Measurements from ENCODE around the gene ATXN7. TPM values are rescaled to one million over a fixed set of nuclear protein-coding genes. Genes with fewer than 3 reads are reported as not detected.

ATXN7 gene
- total and polyA plus RNA-seq, 2 of the 13 experiments (the other 11 are each of a cell fraction or from before 2014, with no cell fraction given), result 13.8 to 20.0 TPM

- Histone ChIP-seq H3K4me3 (replicated peaks in 1 of 3; ENCODE audit: insufficient read depth in 1 of 3, low read depth in 2 of 3, low read length in 3 of 3) (no peak overlapping the region), H3K9ac (ENCODE audit: insufficient read depth, low read depth, low read length) (no peak overlapping the region), H3K27ac (ENCODE audit: extremely low read length, insufficient read depth, low read length) (no peak overlapping the region), H3K9me3 (ENCODE audit: low read length) (no peaks in the 10 kb centered on the region), H3K4me1 (ENCODE audit: insufficient read depth, low read length) (peaks cover 35% of the 10 kb centered on the region), H3K36me3 (replicated peaks in 1 of 2; ENCODE audit: control insufficient read depth in 1 of 2, insufficient read depth in 2 of 2, low read length in 2 of 2) (peaks cover 1 to 2% of the 10 kb centered on the region in 2 experiments; a peak in 1 of 5 replicates), H4K20me1 (ENCODE audit: insufficient read depth, low read length) (no peaks in the 10 kb centered on the region), H3K4me2 (ENCODE audit: low read depth, low read length) (no peak overlapping the region), H3K79me2 (ENCODE audit: insufficient read depth, low read length) (peaks cover 20% of the 10 kb centered on the region), H2AFZ (ENCODE audit: low read length) (no peak overlapping the region), H3K27me3 (ENCODE audit: control insufficient read depth in 1 of 2, insufficient read depth in 2 of 2, low read length in 2 of 2) (no peaks in the 10 kb centered on the region)
- intact Hi-C loops (cut with micrococcal nuclease; ENCODE audit: unreplicated experiment), result loop anchor here (2.0 to 5.0 kb wide), 2 partner anchors 45 to 52 kb away; no protein-coding TSS in a partner anchor
- POLR2A ChIA-PET, result no interaction called here
- in situ Hi-C loops (cut with HindIII; ENCODE audit: extremely low pct_ligation_motif_present, low pct_unique_long_range_greater_than_20kb), result loop anchor here (5.0 to 10.0 kb wide), 2 partner anchors 45 to 82 kb away; partner anchors contain the start of genes ATXN7 and THOC7
- FAIRE-seq (no peak), ATAC-seq (no peak), DNase-seq (ENCODE audit: low spot score) (no peak)
- no peak for TF ChIP-seq ZBTB7B (CRISPR knock-in tag; IDR thresholded peaks at IDR 0.05)
- TF ChIP-seq BRF2 (CRISPR knock-in tag; IDR thresholded peaks at IDR 0.05), result no peak
- TF ChIP-seq NR3C1 (CRISPR knock-in tag; IDR thresholded peaks at IDR 0.05), result no peak
- TF ChIP-seq HHEX (CRISPR knock-in tag; IDR thresholded peaks at IDR 0.05), result no peak
- no peak for TF ChIP-seq ZNF235 (CRISPR knock-in tag; IDR thresholded peaks at IDR 0.05; ENCODE audit: borderline replicate concordance)
- CTCF ChIA-PET (ENCODE audit: low intra/inter-chr PET ratio, low total read pairs), result no interaction called here
- BruUV-seq (replicated peaks), result no TSS peak
- WGBS (ENCODE audit: low lambda C conversion rate), result 95% methylated on average over 4 of the region's 4 CpGs
Observed at GRCh38 chr3:63910001-63910400, 46.3 kb downstream of the ATXN7 start.

GRCh38 chr3:63910891-63911290 lies 47.2 kb downstream of the ATXN7 start:
- H4K20me1 ChIP-seq (ENCODE audit: insufficient read depth, low read length), result no peaks in the 10 kb centered on the region
- WGBS (ENCODE audit: low lambda C conversion rate), result 63% methylated on average over 1 of the region's 1 CpG
- peak overlapping the region; percentile 98 for H3K27ac ChIP-seq (ENCODE audit: extremely low read length, insufficient read depth, low read length)
- no peaks in the 10 kb centered on the region for H3K9me3 ChIP-seq (ENCODE audit: low read length)
- CTCF ChIA-PET (ENCODE audit: low intra/inter-chr PET ratio, low total read pairs), result no interaction called here
- DNase-seq (ENCODE audit: low spot score) (peak; percentile 12), FAIRE-seq (no peak), ATAC-seq (no peak)
- H3K9ac ChIP-seq (ENCODE audit: insufficient read depth, low read depth, low read length), result peak overlapping the region; percentile 94
- intact Hi-C loops (cut with micrococcal nuclease; ENCODE audit: unreplicated experiment), result loop anchor here (2.0 to 5.0 kb wide), 2 partner anchors 46 to 51 kb away; no protein-coding TSS in a partner anchor
- H3K4me1 ChIP-seq (ENCODE audit: insufficient read depth, low read length), result peaks cover 36% of the 10 kb centered on the region
- in situ Hi-C loops (cut with HindIII; ENCODE audit: extremely low pct_ligation_motif_present, low pct_unique_long_range_greater_than_20kb), result loop anchor here (5.0 to 10.0 kb wide), 2 partner anchors 46 to 81 kb away; partner anchors contain the start of genes ATXN7 and THOC7
- no peak overlapping the region for H2AFZ ChIP-seq (ENCODE audit: low read length)
- H3K4me3 ChIP-seq (replicated peaks in 1 of 3; ENCODE audit: insufficient read depth in 1 of 3, low read depth in 2 of 3, low read length in 3 of 3), result peak overlapping the region; percentile 61 to 79 (median 61); a peak in 5 of 6 replicates
- no peaks in the 10 kb centered on the region for H3K27me3 ChIP-seq (ENCODE audit: control insufficient read depth in 1 of 2, insufficient read depth in 2 of 2, low read length in 2 of 2)
- peaks cover 24% of the 10 kb centered on the region for H3K79me2 ChIP-seq (ENCODE audit: insufficient read depth, low read length)
- no TSS peak for BruUV-seq (replicated peaks)
- H3K36me3 ChIP-seq (replicated peaks in 1 of 2; ENCODE audit: control insufficient read depth in 1 of 2, insufficient read depth in 2 of 2, low read length in 2 of 2), result peaks cover 2 to 3% of the 10 kb centered on the region in 2 experiments; a peak in 3 of 5 replicates
- peak overlapping the region; percentile 83 for H3K4me2 ChIP-seq (ENCODE audit: low read depth, low read length)
- POLR2A ChIA-PET, result interaction anchor here (1.1 to 2.0 kb wide), 3 partner anchors 36 to 49 kb away, joined by 5 to 11 read pairs (median 9); partner anchors contain the start of genes ATXN7 and THOC7
- TF ChIP-seq PRDM4 (CRISPR knock-in tag; IDR thresholded peaks at IDR 0.05; ENCODE audit: borderline replicate concordance), result no peak
- no peak for TF ChIP-seq DZIP1 (CRISPR knock-in tag; IDR thresholded peaks at IDR 0.05)
- no peak for TF ChIP-seq ZNF577 (CRISPR knock-in tag; IDR thresholded peaks at IDR 0.05; ENCODE audit: borderline replicate concordance, low read depth)
- no peak for TF ChIP-seq TEAD2 (CRISPR knock-in tag; IDR thresholded peaks at IDR 0.05)
- TF ChIP-seq ZNF362 (CRISPR knock-in tag; IDR thresholded peaks at IDR 0.05; ENCODE audit: borderline replicate concordance), result peak; percentile 42; the same call in 1 of the 2 replicates

Measured in HepG2 (cell line).